VCaP (cell line): ENCODE results near the gene GJC2.
A peak's percentile ranks its signal among the peaks of the same experiment; 100 is the strongest.

ENCODE experiments used
- H3K27ac ChIP-seq: fragments of 450-650 bp; 2 replicates; pipeline ENCODE4 v1.5.1; 2017
- TF ChIP-seq, protein P1 (sequence below): fragments of 450-650 bp; conservative IDR thresholded peaks from 2 replicates; pipeline ENCODE4 v1.5.1; 2017; ENCODE audit warnings: mild to moderate bottlenecking, moderate library complexity

GJC2 gene

DNA sequence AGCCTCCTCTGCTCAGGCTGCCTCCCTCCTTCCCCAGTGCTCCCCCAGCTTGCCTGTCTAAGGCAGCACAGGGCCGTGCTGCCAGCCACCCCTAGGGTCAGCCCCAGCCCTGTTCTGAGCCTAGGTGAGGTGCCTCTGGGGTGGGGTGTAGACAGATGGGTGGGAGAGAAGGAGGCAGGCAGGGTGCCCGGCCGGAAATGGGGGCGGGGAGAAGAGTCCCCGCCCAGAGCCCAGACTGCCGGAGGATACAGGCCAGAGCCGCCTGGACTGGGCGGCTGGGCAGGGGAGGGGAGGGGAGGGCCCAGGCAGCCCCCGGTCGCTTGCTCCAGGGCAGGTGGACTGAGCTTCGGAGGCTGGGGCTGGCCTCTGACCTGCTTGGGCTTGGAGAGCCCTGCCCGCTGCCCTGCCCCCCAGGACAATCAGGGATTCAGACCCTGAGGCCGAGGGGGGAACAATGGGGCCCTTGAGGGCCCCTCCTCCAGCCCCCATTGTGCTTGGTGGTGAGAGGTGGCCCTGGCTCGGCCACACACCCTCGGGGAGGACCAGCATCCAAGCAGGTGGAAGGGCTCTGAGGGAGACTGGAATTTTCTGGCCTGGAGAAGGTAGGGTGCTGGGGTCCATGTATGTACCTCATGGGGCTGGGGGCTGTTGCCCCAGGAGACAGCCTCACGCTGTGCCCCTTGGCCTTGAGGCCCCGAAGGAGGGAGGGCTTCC is at the start of gene GJC2:
Gene GJC2, plus strand, starts transcription at position 525 of the 714 bp plus-strand sequence. CDS start 7,829 bp downstream, outside the sequence.
- TF ChIP-seq, protein P1, sequence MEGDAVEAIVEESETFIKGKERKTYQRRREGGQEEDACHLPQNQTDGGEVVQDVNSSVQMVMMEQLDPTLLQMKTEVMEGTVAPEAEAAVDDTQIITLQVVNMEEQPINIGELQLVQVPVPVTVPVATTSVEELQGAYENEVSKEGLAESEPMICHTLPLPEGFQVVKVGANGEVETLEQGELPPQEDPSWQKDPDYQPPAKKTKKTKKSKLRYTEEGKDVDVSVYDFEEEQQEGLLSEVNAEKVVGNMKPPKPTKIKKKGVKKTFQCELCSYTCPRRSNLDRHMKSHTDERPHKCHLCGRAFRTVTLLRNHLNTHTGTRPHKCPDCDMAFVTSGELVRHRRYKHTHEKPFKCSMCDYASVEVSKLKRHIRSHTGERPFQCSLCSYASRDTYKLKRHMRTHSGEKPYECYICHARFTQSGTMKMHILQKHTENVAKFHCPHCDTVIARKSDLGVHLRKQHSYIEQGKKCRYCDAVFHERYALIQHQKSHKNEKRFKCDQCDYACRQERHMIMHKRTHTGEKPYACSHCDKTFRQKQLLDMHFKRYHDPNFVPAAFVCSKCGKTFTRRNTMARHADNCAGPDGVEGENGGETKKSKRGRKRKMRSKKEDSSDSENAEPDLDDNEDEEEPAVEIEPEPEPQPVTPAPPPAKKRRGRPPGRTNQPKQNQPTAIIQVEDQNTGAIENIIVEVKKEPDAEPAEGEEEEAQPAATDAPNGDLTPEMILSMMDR = no peak
- H3K27ac ChIP-seq = no peak within 1 kb of the TSS

DNA sequence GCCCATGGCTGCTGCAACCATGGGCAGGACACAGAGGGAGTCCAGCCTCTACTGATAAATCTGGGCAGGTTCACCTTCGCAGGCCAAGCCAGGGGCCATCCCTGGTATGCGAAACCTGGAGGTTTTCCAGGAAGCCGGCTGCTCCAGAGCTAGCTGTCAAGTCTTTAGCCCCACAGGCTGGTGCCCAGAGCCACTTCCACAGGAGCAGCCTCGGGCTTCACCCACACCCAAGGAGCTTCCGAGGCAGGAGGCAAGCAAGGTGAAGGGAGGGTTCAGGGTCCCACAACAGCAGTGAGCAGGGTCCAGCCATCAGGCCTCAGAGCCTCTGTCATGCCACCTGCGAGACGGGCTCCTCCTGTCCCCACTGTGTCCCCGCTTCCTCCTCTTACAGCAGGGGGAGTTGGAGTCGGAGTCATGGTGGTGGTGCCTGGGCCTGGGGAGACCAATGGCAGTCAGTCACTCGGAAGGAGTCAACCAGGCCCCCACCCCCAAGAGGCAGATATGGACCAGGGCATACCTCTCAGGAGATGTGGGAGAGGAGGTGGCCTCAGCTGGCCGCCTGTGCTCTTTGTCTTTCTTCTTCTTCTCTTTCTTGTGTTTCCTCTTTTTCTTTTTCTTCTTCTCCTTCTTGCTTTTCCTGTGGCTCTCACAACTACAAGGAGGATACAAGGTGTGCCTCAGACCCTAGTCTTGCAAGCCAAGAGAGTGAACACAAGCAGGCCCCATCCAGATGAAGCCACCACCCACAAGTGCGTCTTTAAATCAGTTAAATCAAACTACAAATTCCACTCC is 48.7 kb upstream of the GJC2 start:
- H3K27ac ChIP-seq = no peak overlapping the region

DNA sequence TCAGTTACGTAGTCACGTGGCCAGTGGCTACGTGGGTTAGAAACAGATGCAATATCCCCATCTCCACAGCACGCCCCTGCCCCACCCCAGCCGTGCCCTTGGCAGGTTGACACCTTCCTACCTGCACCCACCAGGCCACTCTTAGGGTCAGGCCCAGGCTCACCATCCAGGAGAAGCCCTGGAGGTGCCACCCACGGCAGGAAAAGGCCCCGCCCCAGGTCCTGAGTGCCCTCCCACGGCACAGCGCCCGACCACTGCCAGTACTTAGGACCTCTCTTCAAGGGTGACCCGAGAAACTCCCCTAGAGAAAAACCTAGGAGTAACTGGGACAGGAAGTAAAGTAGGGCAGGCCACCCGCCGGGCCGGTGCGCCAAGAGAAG is 48.1 kb upstream of the GJC2 start:
- H3K27ac ChIP-seq = peak overlapping the region; percentile 62; the same call in 1 of the 2 replicates
- TF ChIP-seq, protein P1 = no peak

More for the DNA sequence above, 48.7 kb upstream of the GJC2 start:
- TF ChIP-seq, protein P1 = no peak

DNA sequence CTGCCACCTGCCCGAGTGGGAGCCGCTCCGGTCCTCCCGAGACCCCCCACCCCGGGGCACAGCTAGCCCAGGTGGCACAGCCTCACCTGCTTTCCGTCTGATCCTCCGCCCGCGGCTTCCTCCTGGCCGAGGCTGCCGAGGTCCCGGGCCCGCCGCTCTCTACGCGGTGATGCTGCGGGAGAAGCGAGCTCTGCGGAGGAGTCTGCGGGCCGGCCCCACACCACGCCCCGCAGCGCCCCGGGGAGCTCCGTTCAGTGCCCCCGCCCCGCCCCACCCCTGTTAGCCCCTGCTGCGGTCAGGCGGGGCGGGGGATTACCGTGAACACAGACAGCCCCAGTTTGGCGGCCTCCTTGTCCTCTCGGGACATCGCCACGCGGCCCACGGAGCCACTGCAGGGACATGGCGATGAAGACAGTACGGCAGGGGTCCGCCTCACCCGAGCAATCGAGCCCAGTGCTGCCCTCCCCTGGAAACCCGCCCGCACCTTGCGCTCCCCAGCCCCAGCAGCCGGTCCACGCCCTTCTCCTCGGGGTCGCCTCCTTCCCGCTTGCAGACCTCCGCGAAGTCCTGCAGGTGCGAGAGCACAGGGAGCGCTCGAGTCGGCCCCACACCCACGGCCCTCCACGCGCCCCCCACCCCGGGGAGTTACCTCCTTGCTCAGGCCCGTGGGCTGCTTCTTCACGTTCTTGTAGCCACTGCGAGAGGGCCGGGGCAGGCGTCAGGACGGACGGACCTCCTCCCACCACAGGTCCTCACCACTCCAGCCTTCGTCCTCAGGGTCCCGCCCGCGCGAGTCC is 47.5 kb upstream of the GJC2 start:
- H3K27ac ChIP-seq = peak overlapping the region; percentile 62
- TF ChIP-seq, protein P1 = no peak

DNA sequence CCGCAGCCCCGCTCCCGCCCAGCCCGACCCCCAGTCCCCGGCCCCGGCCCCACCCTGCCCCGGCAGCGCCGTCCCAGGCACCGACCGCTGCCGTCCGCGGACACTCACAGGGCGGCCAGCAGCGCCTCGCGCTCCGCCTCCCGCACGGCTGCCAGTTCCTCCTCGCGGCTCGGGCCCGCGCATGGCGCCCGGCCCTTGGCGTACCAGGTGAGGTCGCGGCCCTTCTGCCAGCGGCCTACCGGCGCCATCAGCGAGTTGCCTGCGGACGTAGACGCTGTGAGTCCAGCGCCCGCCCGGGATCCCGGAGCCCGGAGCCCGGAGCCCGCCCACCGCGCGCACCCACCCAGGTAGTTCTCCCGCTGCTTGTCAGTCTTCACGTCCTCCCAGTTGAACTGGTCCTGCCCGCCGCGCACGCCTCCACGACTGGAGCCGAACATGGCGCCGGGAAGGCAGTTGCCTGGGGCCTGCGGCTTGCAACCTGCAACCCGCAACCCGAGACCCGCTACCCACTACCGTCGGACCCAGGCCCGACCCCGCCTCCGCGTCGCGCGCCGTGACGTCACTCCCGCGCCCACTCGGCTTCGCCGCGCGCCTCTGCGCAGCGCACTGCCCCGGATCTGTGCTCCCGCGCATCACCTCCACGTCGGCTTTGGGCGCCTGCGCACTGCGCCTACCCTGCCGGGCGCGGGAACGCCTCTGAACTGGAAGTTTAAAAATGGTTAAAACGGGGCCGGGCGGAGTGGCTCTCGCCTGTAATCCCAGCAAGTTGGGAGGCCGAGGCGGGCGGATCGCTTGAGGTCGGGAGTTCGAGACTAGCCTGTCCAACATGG is 46.7 kb upstream of the GJC2 start, which contains the start of gene C1orf35:
Gene C1orf35, minus strand, starts transcription at position 535 of the 830 bp plus-strand sequence. Its CDS starts 98 bp downstream, at position 437.
- TF ChIP-seq, protein P1 = no peak
- peak within 1 kb of the TSS; percentile 62 for H3K27ac ChIP-seq

DNA sequence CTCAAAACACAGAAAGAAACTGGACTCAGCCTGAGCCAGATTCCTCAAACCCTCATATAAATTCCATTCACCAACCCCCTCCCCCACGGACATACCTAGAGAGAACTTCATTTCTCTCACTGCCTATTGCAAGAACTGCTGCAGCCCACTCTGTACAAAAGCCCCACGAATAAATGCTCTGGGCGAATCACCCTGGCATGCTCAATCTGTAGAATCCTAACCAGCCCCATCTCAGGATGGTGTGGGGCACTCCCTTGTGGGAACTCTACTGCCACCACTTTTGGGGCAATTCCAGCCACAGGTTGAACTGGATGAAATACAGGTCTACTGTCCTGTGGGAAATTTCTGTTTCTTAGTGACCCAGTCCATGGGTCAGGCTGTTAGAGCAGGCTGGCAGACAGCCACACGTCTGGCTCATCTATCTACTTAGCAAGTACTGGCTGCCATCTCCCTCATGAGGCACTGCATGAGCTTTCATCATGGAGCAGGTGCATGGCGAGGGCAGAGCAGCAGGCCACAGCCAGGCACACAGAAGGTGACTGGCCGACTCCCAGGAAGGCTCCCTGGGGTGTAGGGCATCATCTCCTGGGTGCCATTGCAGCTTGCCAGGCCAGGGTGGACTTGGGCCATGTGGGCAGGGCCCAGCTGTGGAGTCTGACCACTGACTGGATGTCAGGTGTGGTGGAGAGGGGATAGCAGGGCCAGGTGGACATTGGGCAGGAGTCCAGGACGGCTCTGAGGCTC is 45.0 kb upstream of the GJC2 start:
- H3K27ac ChIP-seq = no peak overlapping the region
- TF ChIP-seq, protein P1 = no peak
